A549 (cell line): Measurements from ENCODE around the gene TBX21. TPM values are rescaled to one million over a fixed set of nuclear protein-coding genes. Genes with fewer than 3 reads are reported as not detected.
A peak's percentile ranks its signal among the peaks of the same experiment; 100 is the strongest.

Experiments
- ATAC-seq, 2 experiments: fragments of 200-7000 bp in 1 of 2; fragments of >200 bp in 1 of 2; cut with Nextera tagmentation in 1 of 2; cut with Tn5 transposase in 1 of 2; 3 replicates each; pipeline versions ENCODE4 v1.8.0 to v1.9.1; 2018 to 2020; ENCODE audit warnings: mild to moderate bottlenecking in 1 of 2, moderate library complexity in 1 of 2
- CTCF ChIA-PET: fragments of 300-600 bp; sonication (Branson Sonifier 250); formaldehyde crosslinking; extraction: SDS; loops from one replicate; lab custom pipeline; 2021; ENCODE audit warnings: antibody characterized with exemption, inconsistent platforms; lab: Yijun Ruan, JAX
- POLR2A ChIA-PET: fragments of 350-600 bp; formaldehyde crosslinking; extraction: SDS; loops from one replicate; lab custom pipeline; 2021; ENCODE audit warnings: antibody characterized with exemption, inconsistent platforms; lab: Yijun Ruan, JAX
- DNase-seq, 2 experiments: peaks; one replicate each; pipeline versions ENCODE4 v3.0.0 to v3.0.0-alpha.2; 2011 to 2016; ENCODE audit warnings: low read depth in 1 of 2, low spot score in 1 of 2
- FAIRE-seq: peaks from 2 replicates; lab custom pipeline; 2011; peaks lifted over from hg19 to GRCh38; lab: Jason Lieb, UNC
- H3K27ac ChIP-seq, 2 experiments: fragments of >200 bp; sonication (Bioruptor Twin); formaldehyde crosslinking; 3 replicates each; pipeline ENCODE4 v1.5.1; 2016 to 2017
- H3K4me1 ChIP-seq: fragments of >200 bp; sonication (Bioruptor Twin); formaldehyde crosslinking; 3 replicates; pipeline ENCODE4 v1.6.1; 2016
- H3K4me2 ChIP-seq: fragments of >200 bp; sonication (Bioruptor Twin); formaldehyde crosslinking; 3 replicates; pipeline ENCODE4 v1.6.1; 2016
- H3K4me3 ChIP-seq: fragments of >200 bp; sonication (Bioruptor Twin); formaldehyde crosslinking; 3 replicates; pipeline ENCODE4 v1.5.1; 2016
- H3K9me3 ChIP-seq: fragments of >200 bp; sonication (Bioruptor Twin); formaldehyde crosslinking; 3 replicates; pipeline ENCODE4 v1.6.1; 2016
- BHLHE40 ChIP-seq: IDR thresholded peaks from 2 replicates; pipeline ENCODE4 v1.6.1; 2012; ENCODE audit warnings: low read depth, low read length, inconsistent platforms
- CHD4 ChIP-seq: fragments of 200-600 bp; sonication (generic); IDR thresholded peaks from 2 replicates; pipeline ENCODE4 v1.6.1; 2016; ENCODE audit warnings: antibody characterized with exemption, mild to moderate bottlenecking, borderline replicate concordance
- EHMT2 ChIP-seq: fragments of 200-600 bp; sonication (generic); IDR thresholded peaks from 2 replicates; pipeline ENCODE4 v1.6.1; 2016; ENCODE audit warnings: antibody characterized with exemption, low read depth, mild to moderate bottlenecking, moderate library complexity
- FOSB ChIP-seq: fragments of 250-450 bp; sonication (Bioruptor Pico); IDR thresholded peaks from 2 replicates; pipeline ENCODE4 v1.5.0; 2020; ENCODE audit warnings: mild to moderate bottlenecking, moderate library complexity
- FOXS1 ChIP-seq: fragments of 250-450 bp; sonication (Bioruptor Pico); IDR thresholded peaks from 2 replicates; pipeline ENCODE4 v1.5.0; 2020; ENCODE audit warnings: mild to moderate bottlenecking, moderate library complexity
- GATA3 ChIP-seq: IDR thresholded peaks from 2 replicates; pipeline ENCODE4 v1.6.1; 2012; ENCODE audit warnings: borderline replicate concordance
- HEYL ChIP-seq: fragments of 250-450 bp; sonication (Bioruptor Pico); IDR thresholded peaks from 2 replicates; pipeline ENCODE4 v1.8.0; 2021; ENCODE audit warnings: mild to moderate bottlenecking, moderate library complexity
- HOXB5 ChIP-seq: fragments of 250-450 bp; sonication (Bioruptor Pico); IDR thresholded peaks from 2 replicates; pipeline ENCODE4 v1.5.0; 2020; ENCODE audit warnings: mild to moderate bottlenecking, moderate library complexity
- JUN ChIP-seq, 2 experiments: fragments of >200 bp; sonication (Bioruptor Twin); formaldehyde crosslinking; IDR thresholded peaks; 2 replicates in 1 of 2; 3 replicates in 1 of 2; pipeline ENCODE4 v1.6.1; 2016 to 2017
- KDM1A ChIP-seq: fragments of 200-600 bp; sonication (generic); IDR thresholded peaks from 2 replicates; pipeline ENCODE4 v1.6.1; 2016; ENCODE audit warnings: low read depth, mild to moderate bottlenecking
- MAFK ChIP-seq: fragments of 450-650 bp; IDR thresholded peaks from 2 replicates; pipeline ENCODE4 v1.6.1; 2014; ENCODE audit not compliant: partially characterized antibody
- MAZ ChIP-seq: fragments of 150-350 bp; IDR thresholded peaks from 2 replicates; pipeline ENCODE4 v1.6.1; 2014; ENCODE audit warnings: antibody characterized with exemption, low read depth, low read length, borderline replicate concordance
- NFE2L2 ChIP-seq: fragments of 150-350 bp; conservative IDR thresholded peaks from 2 replicates; pipeline ENCODE4 v1.6.1; 2014; ENCODE audit warnings: low read length
- NR3C1 ChIP-seq: fragments of >200 bp; sonication (Bioruptor Twin); formaldehyde crosslinking; IDR thresholded peaks from 3 replicates; pipeline ENCODE4 v1.6.1; 2017
- PHF8 ChIP-seq: fragments of 200-600 bp; sonication (generic); IDR thresholded peaks from 2 replicates; pipeline ENCODE4 v1.6.1; 2016; ENCODE audit warnings: low read depth, mild to moderate bottlenecking, antibody characterized with exemption, moderate library complexity, borderline replicate concordance
- POLR2AphosphoS2 ChIP-seq: conservative IDR thresholded peaks from 2 replicates; pipeline ENCODE4 v1.6.1; 2012; ENCODE audit warnings: low read length, improper control_type of control experiment, inconsistent platforms
- RAD21 ChIP-seq, 2 experiments: fragments of >200 bp in 1 of 2; sonication (Bioruptor Twin) in 1 of 2; formaldehyde crosslinking in 1 of 2; IDR thresholded peaks in 1 of 2; conservative IDR thresholded peaks in 1 of 2; 2 replicates in 1 of 2; 3 replicates in 1 of 2; pipeline ENCODE4 v1.6.1; 2012 to 2018; ENCODE audit warnings: inconsistent platforms in 1 of 2
- RARB ChIP-seq: fragments of 250-450 bp; sonication (Bioruptor Pico); IDR thresholded peaks from 2 replicates; pipeline ENCODE4 v1.8.0; 2021; ENCODE audit warnings: mild to moderate bottlenecking, moderate library complexity
- RCOR1 ChIP-seq: fragments of 150-350 bp; IDR thresholded peaks from 2 replicates; pipeline ENCODE4 v1.6.1; 2014; ENCODE audit warnings: antibody characterized with exemption, low read length, low read depth
- RFX5 ChIP-seq: fragments of 450-650 bp; IDR thresholded peaks from 2 replicates; pipeline ENCODE4 v1.7.1; 2014; ENCODE audit warnings: antibody characterized with exemption, mild to moderate bottlenecking, moderate library complexity
- TP53 ChIP-seq: fragments of 250-450 bp; sonication (Bioruptor Pico); IDR thresholded peaks from 2 replicates; pipeline ENCODE4 v1.5.0; 2021; ENCODE audit warnings: mild to moderate bottlenecking, moderate library complexity
- ZFP36 ChIP-seq: fragments of 450-650 bp; IDR thresholded peaks from 2 replicates; pipeline ENCODE4 v1.6.1; 2014; ENCODE audit warnings: borderline replicate concordance; ENCODE audit not compliant: partially characterized antibody
- ZNF302 ChIP-seq: fragments of 250-450 bp; sonication (Bioruptor Pico); IDR thresholded peaks from 2 replicates; pipeline ENCODE4 v1.9.0; 2021; ENCODE audit warnings: inconsistent platforms, mild to moderate bottlenecking, moderate library complexity
- ZSCAN20 ChIP-seq: fragments of 250-450 bp; sonication (Bioruptor Pico); IDR thresholded peaks from 2 replicates; pipeline ENCODE4 v1.8.0; 2022; ENCODE audit warnings: mild to moderate bottlenecking, moderate library complexity
- WGBS: methylation state at CpG from one replicate; pipeline ENCODE4 v1.1.6; 2017; ENCODE audit errors: missing lambda C conversion rate; 5-methylcytosine and 5-hydroxymethylcytosine counted together
- polyA plus RNA-seq, 4 experiments: library from polyadenylated mRNA; depleted of rRNA in 3 of 4; stranded (reverse); fragments of >200 nt; fragmentation: RNase III in 1 of 4; extraction: RNeasy Plus Mini Kit Qiagen cat#74134 plus additional on column Dnase treatment in 1 of 4; gene quantifications; 2 replicates in 3 of 4; 3 replicates in 1 of 4; pipeline ENCODE4 v1.2.3, GENCODE V29; 2011 to 2017
- TF ChIP-seq, protein P1 (sequence below): fragments of 150-350 bp; IDR thresholded peaks from 2 replicates; pipeline ENCODE4 v1.6.1; 2014; ENCODE audit warnings: low read depth, mild to moderate bottlenecking, low read length
- TF ChIP-seq, protein P2 (sequence below): IDR thresholded peaks from 2 replicates; pipeline ENCODE4 v1.6.1; 2012; ENCODE audit warnings: low read depth, borderline replicate concordance
- TF ChIP-seq, protein P3 (sequence below): fragments of >200 bp; sonication (Bioruptor Twin); formaldehyde crosslinking; IDR thresholded peaks from 3 replicates; pipeline ENCODE4 v1.5.1; 2016

The TBX21 gene
- polyA plus RNA-seq, 2 of the 4 experiments (the other 2 are of a cell fraction) = not detected

DNA sequence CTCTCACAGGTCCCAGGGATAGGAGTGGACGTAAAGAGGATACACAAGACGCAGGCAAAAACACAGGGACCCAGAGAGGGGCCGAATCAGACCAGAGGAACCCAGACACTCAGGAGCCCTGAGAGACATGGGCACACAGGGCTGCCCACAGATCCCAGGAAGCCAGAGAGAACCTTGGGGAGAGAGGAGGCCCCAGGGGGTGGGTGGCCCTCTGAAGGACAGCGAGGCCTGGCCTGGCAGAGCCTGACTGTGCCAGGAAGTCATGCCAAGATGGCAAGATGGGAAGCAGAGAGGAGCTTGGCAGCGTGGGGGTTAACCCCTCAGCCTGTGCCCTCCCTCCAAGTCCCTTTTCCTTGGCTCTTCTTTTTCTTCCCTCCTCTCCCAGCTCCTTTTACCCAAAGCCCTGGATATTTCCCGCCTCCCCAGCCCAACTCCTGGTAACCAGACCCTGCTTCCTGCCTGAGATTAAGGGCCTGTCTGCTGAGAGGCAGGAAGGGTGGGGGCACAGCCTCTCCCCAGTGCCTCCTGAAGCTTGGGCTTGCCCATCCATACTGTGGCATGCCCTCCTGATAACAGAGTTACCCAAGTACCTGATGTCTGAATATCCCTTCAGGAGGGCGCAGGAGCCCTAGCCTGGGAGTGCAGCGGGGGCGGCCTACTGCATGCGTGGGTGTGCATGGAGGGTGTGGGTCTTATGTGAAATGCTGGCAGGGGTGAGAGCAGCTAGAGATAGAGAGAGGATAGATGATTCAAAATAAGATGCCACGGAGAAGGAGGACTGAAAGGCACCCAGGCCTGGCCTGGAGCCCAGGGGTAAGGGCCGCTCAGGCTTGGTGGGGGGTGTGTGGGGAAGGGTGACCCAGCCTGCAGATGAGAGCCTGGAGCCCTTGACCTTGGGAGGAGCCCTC, 6.0 kb upstream of the TBX21 start:
- FAIRE-seq (no peak), ATAC-seq (peak; percentile 16 to 20; a peak in 3 of 6 replicates), DNase-seq (no peak)
- Histone ChIP-seq H3K27ac (no peak overlapping the region), H3K4me2 (no peak overlapping the region), H3K9me3 (no peaks in the 10 kb centered on the region), H3K4me1 (no peaks in the 10 kb centered on the region), H3K4me3 (no peak overlapping the region)
- 69% methylated on average over 12 of the region's 12 CpGs for WGBS
- no peak for TF ChIP-seq TP53 (CRISPR knock-in tag)
- no peak for TF ChIP-seq ZNF302 (CRISPR knock-in tag)
- TF ChIP-seq, protein P1, sequence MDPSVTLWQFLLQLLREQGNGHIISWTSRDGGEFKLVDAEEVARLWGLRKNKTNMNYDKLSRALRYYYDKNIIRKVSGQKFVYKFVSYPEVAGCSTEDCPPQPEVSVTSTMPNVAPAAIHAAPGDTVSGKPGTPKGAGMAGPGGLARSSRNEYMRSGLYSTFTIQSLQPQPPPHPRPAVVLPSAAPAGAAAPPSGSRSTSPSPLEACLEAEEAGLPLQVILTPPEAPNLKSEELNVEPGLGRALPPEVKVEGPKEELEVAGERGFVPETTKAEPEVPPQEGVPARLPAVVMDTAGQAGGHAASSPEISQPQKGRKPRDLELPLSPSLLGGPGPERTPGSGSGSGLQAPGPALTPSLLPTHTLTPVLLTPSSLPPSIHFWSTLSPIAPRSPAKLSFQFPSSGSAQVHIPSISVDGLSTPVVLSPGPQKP = no peak
- no peak for TF ChIP-seq ZFP36
- TF ChIP-seq FOSB (CRISPR knock-in tag) = no peak
- TF ChIP-seq CHD4 = no peak
- TF ChIP-seq NR3C1 = no peak
- TF ChIP-seq RFX5 = no peak
- TF ChIP-seq FOXS1 (CRISPR knock-in tag) = no peak
- no peak for TF ChIP-seq GATA3
- no peak for TF ChIP-seq RAD21 (conservative IDR thresholded peaks at IDR 0.05 in 1 of 2, IDR thresholded peaks at IDR 0.05 in 1 of 2)
- TF ChIP-seq HEYL = no peak
- no peak for TF ChIP-seq MAZ
- no peak for TF ChIP-seq PHF8
- TF ChIP-seq EHMT2 = no peak
- TF ChIP-seq KDM1A = no peak
- no peak for TF ChIP-seq RARB (CRISPR knock-in tag)
- TF ChIP-seq, protein P2, sequence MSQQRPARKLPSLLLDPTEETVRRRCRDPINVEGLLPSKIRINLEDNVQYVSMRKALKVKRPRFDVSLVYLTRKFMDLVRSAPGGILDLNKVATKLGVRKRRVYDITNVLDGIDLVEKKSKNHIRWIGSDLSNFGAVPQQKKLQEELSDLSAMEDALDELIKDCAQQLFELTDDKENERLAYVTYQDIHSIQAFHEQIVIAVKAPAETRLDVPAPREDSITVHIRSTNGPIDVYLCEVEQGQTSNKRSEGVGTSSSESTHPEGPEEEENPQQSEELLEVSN = no peak
- TF ChIP-seq MAFK = no peak
- no peak for TF ChIP-seq ZSCAN20 (CRISPR knock-in tag)
- ChIA-PET POLR2A (no interaction called here), CTCF (interaction anchor here (0.8 to 11.2 kb wide), 13 partner anchors 9 to 79 kb away, joined by 3 to 87 read pairs (median 4); no protein-coding TSS in a partner anchor)

DNA sequence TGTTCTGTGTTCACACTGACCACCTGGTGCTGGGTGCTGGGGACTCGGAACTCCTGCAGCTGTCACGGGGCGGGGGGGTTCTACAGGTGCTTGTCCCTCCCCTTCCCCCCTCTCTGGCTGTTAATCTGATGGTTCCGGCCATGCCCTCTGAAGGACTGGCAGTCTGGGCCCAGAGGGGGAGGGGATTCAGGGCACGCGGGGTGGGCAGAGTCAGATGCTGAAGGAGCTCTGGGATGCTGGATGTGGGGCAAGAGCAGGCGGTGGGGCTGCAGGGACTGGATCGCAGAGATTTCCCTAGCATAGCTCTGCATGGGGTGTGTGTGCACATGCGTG, 5.4 kb upstream of the TBX21 start:
- WGBS = 75% methylated on average over 9 of the region's 9 CpGs
- no peak overlapping the region for H3K4me3 ChIP-seq
- CTCF ChIA-PET = interaction anchor here (0.9 to 11.2 kb wide), 9 partner anchors 15 to 78 kb away, joined by 3 to 87 read pairs (median 4); no protein-coding TSS in a partner anchor
- H3K27ac ChIP-seq = no peak overlapping the region
- POLR2A ChIA-PET = no interaction called here
- H3K4me1 ChIP-seq = 0 out of 3 replicates have a peak, but pooled peaks cover 2% of the 10 kb centered on the region
- ATAC-seq = no peak
- H3K9me3 ChIP-seq = no peaks in the 10 kb centered on the region
- H3K4me2 ChIP-seq = no peak overlapping the region
- DNase-seq = no peak
- TF ChIP-seq NFE2L2 (no peak), TP53 (CRISPR knock-in tag) (no peak), POLR2AphosphoS2 (no peak), RCOR1 (no peak), BHLHE40 (no peak), JUN (IDR thresholded peaks at IDR 0.05) (no peak), HOXB5 (CRISPR knock-in tag) (no peak)
- TF ChIP-seq, protein P3, sequence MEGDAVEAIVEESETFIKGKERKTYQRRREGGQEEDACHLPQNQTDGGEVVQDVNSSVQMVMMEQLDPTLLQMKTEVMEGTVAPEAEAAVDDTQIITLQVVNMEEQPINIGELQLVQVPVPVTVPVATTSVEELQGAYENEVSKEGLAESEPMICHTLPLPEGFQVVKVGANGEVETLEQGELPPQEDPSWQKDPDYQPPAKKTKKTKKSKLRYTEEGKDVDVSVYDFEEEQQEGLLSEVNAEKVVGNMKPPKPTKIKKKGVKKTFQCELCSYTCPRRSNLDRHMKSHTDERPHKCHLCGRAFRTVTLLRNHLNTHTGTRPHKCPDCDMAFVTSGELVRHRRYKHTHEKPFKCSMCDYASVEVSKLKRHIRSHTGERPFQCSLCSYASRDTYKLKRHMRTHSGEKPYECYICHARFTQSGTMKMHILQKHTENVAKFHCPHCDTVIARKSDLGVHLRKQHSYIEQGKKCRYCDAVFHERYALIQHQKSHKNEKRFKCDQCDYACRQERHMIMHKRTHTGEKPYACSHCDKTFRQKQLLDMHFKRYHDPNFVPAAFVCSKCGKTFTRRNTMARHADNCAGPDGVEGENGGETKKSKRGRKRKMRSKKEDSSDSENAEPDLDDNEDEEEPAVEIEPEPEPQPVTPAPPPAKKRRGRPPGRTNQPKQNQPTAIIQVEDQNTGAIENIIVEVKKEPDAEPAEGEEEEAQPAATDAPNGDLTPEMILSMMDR = no peak
- no peak for FAIRE-seq
